ENCODE data around the gene TIGD7.

The TIGD7 gene

GRCh38 chr16:3283543-3284447 lies 21.4 kb downstream of the TIGD7 start:
- no peak for DNase-seq (ENCODE audit: low spot score)
- Histone ChIP-seq H3K9me3 (ENCODE audit: severe bottlenecking) (peaks cover 9% of the 10 kb centered on the region), H3K27ac (ENCODE audit: poor library complexity, severe bottlenecking) (peak overlapping the region; percentile 81), H3K4me1 (ENCODE audit: insufficient read depth, poor library complexity, severe bottlenecking) (no peaks in the 10 kb centered on the region), H3K27me3 (ENCODE audit: insufficient read depth, poor library complexity, severe bottlenecking) (no peaks in the 10 kb centered on the region), H3K36me3 (ENCODE audit: low read depth) (peaks cover 32% of the 10 kb centered on the region), H3K4me3 (ENCODE audit: severe bottlenecking) (peak overlapping the region; percentile 88)
- peak; percentile 12; the same call in 2 of the 3 replicates for ATAC-seq (ENCODE audit: low read depth)
- no peak for TF ChIP-seq CTCF (IDR thresholded peaks at IDR 0.05; ENCODE audit: poor library complexity, severe bottlenecking)

- ATAC-seq (ENCODE audit: low read depth) (peak; percentile 88), DNase-seq (ENCODE audit: low spot score) (peak; percentile 95)
- peak within 1 kb of the TSS; percentile 88 for H3K4me3 ChIP-seq (ENCODE audit: severe bottlenecking)
- no peaks in the 10 kb centered on the region for H3K27me3 ChIP-seq (ENCODE audit: insufficient read depth, poor library complexity, severe bottlenecking)
- H3K4me1 ChIP-seq (ENCODE audit: insufficient read depth, poor library complexity, severe bottlenecking) = no peaks in the 10 kb centered on the region
- H3K36me3 ChIP-seq (ENCODE audit: low read depth) = peaks cover 24% of the 10 kb centered on the region
- peak within 1 kb of the TSS; percentile 81 for H3K27ac ChIP-seq (ENCODE audit: poor library complexity, severe bottlenecking)
- TF ChIP-seq CTCF (IDR thresholded peaks at IDR 0.05; ENCODE audit: poor library complexity, severe bottlenecking) = no peak
- H3K9me3 ChIP-seq (ENCODE audit: severe bottlenecking) = peaks cover 7% of the 10 kb centered on the region
Measured at GRCh38 chr16:3282730-3283542, 22.3 kb downstream of the TIGD7 start, which contains the start of gene ZNF263. Gene ZNF263, plus strand, starts transcription at chr16:3283491. Its CDS starts 328 bp downstream, at chr16:3283819.

- ATAC-seq (ENCODE audit: low read depth) (peak; percentile 57), DNase-seq (ENCODE audit: low spot score) (no peak)
- Histone ChIP-seq H3K4me3 (ENCODE audit: severe bottlenecking) (peak overlapping the region; percentile 88), H3K9me3 (ENCODE audit: severe bottlenecking) (peaks cover 3% of the 10 kb centered on the region), H3K27ac (ENCODE audit: poor library complexity, severe bottlenecking) (peak overlapping the region; percentile 81), H3K4me1 (ENCODE audit: insufficient read depth, poor library complexity, severe bottlenecking) (no peaks in the 10 kb centered on the region), H3K27me3 (ENCODE audit: insufficient read depth, poor library complexity, severe bottlenecking) (no peaks in the 10 kb centered on the region), H3K36me3 (ENCODE audit: low read depth) (peaks cover 18% of the 10 kb centered on the region)
- TF ChIP-seq CTCF (IDR thresholded peaks at IDR 0.05; ENCODE audit: poor library complexity, severe bottlenecking) = no peak
Measured at GRCh38 chr16:3282103-3282729, 23.0 kb downstream of the TIGD7 start.

GRCh38 chr16:3281222-3281820 lies 23.9 kb downstream of the TIGD7 start:
- no peak for ATAC-seq (ENCODE audit: low read depth)
- H3K4me1 ChIP-seq (ENCODE audit: insufficient read depth, poor library complexity, severe bottlenecking) = no peaks in the 10 kb centered on the region

More at GRCh38 chr16:3281222-3281820, 23.9 kb downstream of the TIGD7 start:
- no peak for TF ChIP-seq CTCF (IDR thresholded peaks at IDR 0.05; ENCODE audit: poor library complexity, severe bottlenecking)
- Histone ChIP-seq H3K9me3 (ENCODE audit: severe bottlenecking) (no peaks in the 10 kb centered on the region), H3K27me3 (ENCODE audit: insufficient read depth, poor library complexity, severe bottlenecking) (no peaks in the 10 kb centered on the region), H3K4me3 (ENCODE audit: severe bottlenecking) (no peak overlapping the region), H3K36me3 (ENCODE audit: low read depth) (peaks cover 11% of the 10 kb centered on the region), H3K27ac (ENCODE audit: poor library complexity, severe bottlenecking) (no peak overlapping the region)
- no peak for DNase-seq (ENCODE audit: low spot score)

All from RWPE2 (cell line).